Measurements from ENCODE around the gene SIGLEC12.
"Not testable (repeated sequence)": the region's sequence is repeated elsewhere in the genome, so short reads cannot be mapped to it uniquely, and the experiment has no call there.

SIGLEC12 gene

GRCh38 chr19:51479531-51480331 lies 21.9 kb downstream of the SIGLEC12 start:
- no peak for DNase-seq

GRCh38 chr19:51478381-51479234 lies 23.0 kb downstream of the SIGLEC12 start, which contains the start of gene CEACAM18:
CEACAM18 (plus strand) TSS chr19:51478539.
- DNase-seq = no peak

GRCh38 chr19:51477344-51477743 lies 24.3 kb downstream of the SIGLEC12 start:
- DNase-seq = no peak

GRCh38 chr19:51476164-51476563 lies 25.4 kb downstream of the SIGLEC12 start:
- DNase-seq = no peak

- peak; percentile 72 for DNase-seq
Measured at GRCh38 chr19:51473009-51473707, 28.4 kb downstream of the SIGLEC12 start.

GRCh38 chr19:51472607-51473006 lies 29.0 kb downstream of the SIGLEC12 start:
- DNase-seq = no peak

GRCh38 chr19:51471527-51471926 lies 30.1 kb downstream of the SIGLEC12 start:
- no peak for DNase-seq

GRCh38 chr19:51470966-51471365 lies 30.6 kb downstream of the SIGLEC12 start:
- no peak for DNase-seq

GRCh38 chr19:51469629-51470028 lies 32.0 kb downstream of the SIGLEC12 start:
- no peak for DNase-seq

GRCh38 chr19:51469162-51469561 lies 32.4 kb downstream of the SIGLEC12 start:
- DNase-seq = no peak

GRCh38 chr19:51468545-51468920 lies 33.1 kb downstream of the SIGLEC12 start:
- DNase-seq = no peak

GRCh38 chr19:51467864-51468544 lies 33.6 kb downstream of the SIGLEC12 start:
- no peak for DNase-seq

- DNase-seq = no peak
Measured at GRCh38 chr19:51466723-51467122, 34.9 kb downstream of the SIGLEC12 start.

- not testable (repeated sequence) for DNase-seq
Measured at GRCh38 chr19:51463976-51464581, 37.5 kb downstream of the SIGLEC12 start.

GRCh38 chr19:51462681-51463080 lies 38.9 kb downstream of the SIGLEC12 start:
- no peak for DNase-seq

GRCh38 chr19:51462276-51462675 lies 39.3 kb downstream of the SIGLEC12 start:
- DNase-seq = no peak

GRCh38 chr19:51461723-51462161 lies 39.9 kb downstream of the SIGLEC12 start:
- no peak for DNase-seq

- DNase-seq = no peak
Measured at GRCh38 chr19:51460164-51460992, 41.2 kb downstream of the SIGLEC12 start.

GRCh38 chr19:51458899-51459505 lies 42.6 kb downstream of the SIGLEC12 start:
- DNase-seq = no peak

- no peak for DNase-seq
Measured at GRCh38 chr19:51458051-51458645, 43.5 kb downstream of the SIGLEC12 start, which contains the start of gene SIGLEC8. SIGLEC8 (minus strand) TSS chr19:51458454; CDS start chr19:51458387, 67 bp downstream.
